Spleen (tissue), 11 donors: ENCODE results near the gene RNF214. TPM values are rescaled to one million over a fixed set of nuclear protein-coding genes. Genes with fewer than 3 reads are reported as not detected.

Experiments
- DNase-seq: peaks from one replicate; pipeline ENCODE4 v3.0.0-alpha.2; 2020
- H3K27ac ChIP-seq, 8 donors: fragments of 200-600 bp; sonication (generic) in 7 of 8; 1 replicate in 4 of 8; 2 replicates in 4 of 8; pipeline versions ENCODE4 v1.5.0 to v1.8.0; 2016 to 2021; ENCODE audit warnings: inconsistent platforms in 4 of 8, mild to moderate bottlenecking in 4 of 8, moderate library complexity in 1 of 8
- H3K27me3 ChIP-seq, 7 donors: fragments of 200-600 bp; sonication (generic) in 6 of 7; replicated peaks in 1 of 7; 1 replicate in 4 of 7; 2 replicates in 3 of 7; pipeline versions ENCODE4 v1.5.0 to v1.8.0; 2016 to 2021; ENCODE audit warnings: inconsistent platforms in 3 of 7, mild to moderate bottlenecking in 1 of 7
- H3K36me3 ChIP-seq, 6 donors: fragments of 200-600 bp; sonication (generic) in 5 of 6; 1 replicate in 4 of 6; 2 replicates in 2 of 6; pipeline versions ENCODE4 v1.5.0 to v1.8.0; 2016 to 2021; ENCODE audit warnings: inconsistent platforms in 2 of 6
- H3K4me1 ChIP-seq, 6 donors: fragments of 200-600 bp; sonication (generic) in 5 of 6; 1 replicate in 3 of 6; 2 replicates in 3 of 6; pipeline versions ENCODE4 v1.5.0 to v1.8.0; 2016 to 2021; ENCODE audit warnings: inconsistent platforms in 3 of 6
- H3K4me3 ChIP-seq, 8 donors: fragments of 200-600 bp; sonication (generic) in 7 of 8; 1 replicate in 4 of 8; 2 replicates in 4 of 8; pipeline versions ENCODE4 v1.5.0 to v1.8.0; 2016 to 2021; ENCODE audit warnings: inconsistent platforms in 4 of 8, mild to moderate bottlenecking in 4 of 8, moderate library complexity in 2 of 8
- H3K9me3 ChIP-seq, 8 donors: fragments of 200-600 bp; sonication (generic) in 7 of 8; 1 replicate in 4 of 8; 2 replicates in 4 of 8; pipeline versions ENCODE4 v1.5.0 to v1.8.0; 2016 to 2021; ENCODE audit warnings: inconsistent platforms in 4 of 8
- CTCF ChIP-seq, 11 experiments: fragments of 200-600 bp in 7 of 11; fragments of 450-650 bp in 4 of 11; sonication (generic) in 4 of 11; IDR thresholded peaks in 8 of 11; conservative IDR thresholded peaks in 3 of 11; 1 replicate in 7 of 11; 2 replicates in 4 of 11; pipeline versions ENCODE4 v1.4.0 to v1.8.0; 2016 to 2021; ENCODE audit warnings: antibody characterized with exemption in 11 of 11, inconsistent platforms in 4 of 11, mild to moderate bottlenecking in 1 of 11
- POLR2A ChIP-seq, 3 donors: fragments of 450-650 bp; IDR thresholded peaks; one replicate each; pipeline ENCODE4 v1.5.1; 2017; ENCODE audit warnings: antibody characterized with exemption in 3 of 3, mild to moderate bottlenecking in 1 of 3
- POLR2AphosphoS5 ChIP-seq, 3 donors: sonication (generic); formaldehyde crosslinking; IDR thresholded peaks; one replicate each; pipeline ENCODE4 v1.5.1; 2017; ENCODE audit warnings: antibody characterized with exemption in 3 of 3
- WGBS, 5 donors: extraction: QIAGEN DNeasy Blood & Tissue Kit in 3 of 5; methylation state at CpG; one replicate each; pipeline versions ENCODE4 v1.1.5 to v1.1.7; 2013 to 2018; 5-methylcytosine and 5-hydroxymethylcytosine counted together
- intact Hi-C: fragments of 100-400 bp; cut with DNase I; formaldehyde crosslinking; loops from one replicate; pipeline ENCODE4 v1.15.0; 2023; ENCODE audit warnings: low total_unique reads
- polyA plus RNA-seq, 3 donors: library from polyadenylated mRNA; stranded (reverse); fragments of 200-250 nt; gene quantifications; one replicate each; pipeline ENCODE4 v1.2.1, GENCODE V29; 2013
- total RNA-seq, 7 donors: library from RNA; depleted of rRNA in 3 of 7; stranded (reverse); fragments of >200 nt in 3 of 7; fragmentation: NEBNext Ultra II Directional in 4 of 7; extraction: Animal tissue kit (Norgen Biotek cat#: 25700) in 4 of 7; gene quantifications; one replicate each; pipeline versions ENCODE4 v1.1.0 to v1.2.1, GENCODE V29; 2016 to 2021
- donor health status: healthy with polysubstance abuse.
- donor health status: DM: no; HTN: no; CAD: no; lungs with moderate emphysema.
- donor health status: DM: no; HTN: no; CAD: no.
- donor health status: Bipolar disorder and iron deficiency.
- donor health status: healthy.
- donor health status: DM: no; HTN: no; CAD: no.
- donor health status: DM: yes; HTN: yes; CAD: no.

Gene RNF214
- total and polyA plus RNA-seq, 10 donors = 5.6 to 29.6 (median 19.6) TPM

DNA sequence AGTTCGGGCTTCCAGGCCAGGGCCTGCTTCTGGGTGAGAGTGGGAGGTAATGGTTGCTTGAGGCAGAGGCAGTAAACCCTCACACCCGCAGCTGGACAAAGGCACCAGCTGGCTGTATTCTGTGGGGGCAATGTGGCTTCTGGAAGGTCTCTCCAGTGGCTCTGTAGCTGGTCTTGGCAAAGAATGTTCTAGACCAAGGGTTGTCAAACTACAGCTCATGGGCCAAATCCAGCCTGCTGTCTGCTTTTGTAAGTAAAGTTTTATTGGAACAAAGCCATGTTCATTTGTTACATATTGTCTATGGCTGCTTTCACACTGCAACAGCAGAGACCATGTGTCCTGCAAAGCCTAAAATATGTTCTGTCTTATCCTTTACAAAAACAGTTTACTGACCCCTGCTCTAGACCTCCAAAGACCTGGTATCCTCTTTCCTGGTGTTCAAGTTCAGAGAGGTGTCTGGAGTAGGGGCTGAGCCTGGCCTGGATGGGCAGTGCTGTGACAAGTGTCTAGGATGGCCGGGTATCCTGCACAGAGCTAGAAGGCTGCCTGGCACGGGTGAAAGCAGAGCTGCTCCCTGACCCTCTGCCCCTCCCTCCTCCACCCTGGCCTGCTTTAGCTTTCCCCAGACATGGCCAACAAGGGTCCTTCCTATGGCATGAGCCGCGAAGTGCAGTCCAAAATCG, 29.9 kb upstream of the RNF214 start:
- Histone ChIP-seq H3K9me3 (no peaks in the 10 kb centered on the region), H3K4me3 (peak overlapping the region in 5 of 8 donors; percentile 28 to 57 (median 41)), H3K27me3 (peaks cover 0 to 5% (median 0%) of the 10 kb centered on the region in 7 donors), H3K36me3 (peaks cover 0 to 62% (median 25%) of the 10 kb centered on the region in 6 donors), H3K4me1 (peaks cover 0 to 65% (median 19%) of the 10 kb centered on the region in 6 donors), H3K27ac (peak overlapping the region in 6 of 8 donors; percentile 1 to 81 (median 78))
- no peak for DNase-seq
- intact Hi-C loops = no loop called here
- WGBS, 5 donors = 84 to 96% (median 92%) methylated on average over 7 of the region's 7 CpGs
- TF ChIP-seq POLR2A (IDR thresholded peaks at IDR 0.05) (no peak), CTCF (IDR thresholded peaks at IDR 0.05 in 8 of 11, conservative IDR thresholded peaks at IDR 0.05 in 3 of 11) (no peak), POLR2AphosphoS5 (IDR thresholded peaks at IDR 0.05) (no peak)

DNA sequence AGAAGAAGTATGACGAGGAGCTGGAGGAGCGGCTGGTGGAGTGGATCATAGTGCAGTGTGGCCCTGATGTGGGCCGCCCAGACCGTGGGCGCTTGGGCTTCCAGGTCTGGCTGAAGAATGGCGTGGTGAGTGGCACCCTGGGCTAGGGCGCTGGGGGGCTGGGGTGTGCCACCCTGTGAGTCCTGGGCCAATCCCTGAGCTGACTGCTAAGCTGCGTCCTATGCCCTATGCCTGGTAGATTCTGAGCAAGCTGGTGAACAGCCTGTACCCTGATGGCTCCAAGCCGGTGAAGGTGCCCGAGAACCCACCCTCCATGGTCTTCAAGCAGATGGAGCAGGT, 29.4 kb upstream of the RNF214 start:
- Histone ChIP-seq H3K4me3 (peak overlapping the region in 3 of 8 donors; percentile 41 to 57 (median 45)), H3K27ac (peak overlapping the region in 5 of 8 donors; percentile 26 to 81 (median 78)), H3K9me3 (no peaks in the 10 kb centered on the region), H3K27me3 (peaks cover 0 to 5% (median 0%) of the 10 kb centered on the region in 7 donors), H3K4me1 (peaks cover 0 to 61% (median 19%) of the 10 kb centered on the region in 6 donors), H3K36me3 (peaks cover 0 to 59% (median 25%) of the 10 kb centered on the region in 6 donors)
- intact Hi-C loops = no loop called here
- TF ChIP-seq POLR2A (IDR thresholded peaks at IDR 0.05) = no peak
- no peak for TF ChIP-seq CTCF (IDR thresholded peaks at IDR 0.05 in 8 of 11, conservative IDR thresholded peaks at IDR 0.05 in 3 of 11)
- TF ChIP-seq POLR2AphosphoS5 (IDR thresholded peaks at IDR 0.05) = peak; percentile 19 to 79 (median 52)
- WGBS, 5 donors = 93 to 99% (median 98%) methylated on average over 9 to 10 of the region's 10 CpGs
- DNase-seq = no peak

DNA sequence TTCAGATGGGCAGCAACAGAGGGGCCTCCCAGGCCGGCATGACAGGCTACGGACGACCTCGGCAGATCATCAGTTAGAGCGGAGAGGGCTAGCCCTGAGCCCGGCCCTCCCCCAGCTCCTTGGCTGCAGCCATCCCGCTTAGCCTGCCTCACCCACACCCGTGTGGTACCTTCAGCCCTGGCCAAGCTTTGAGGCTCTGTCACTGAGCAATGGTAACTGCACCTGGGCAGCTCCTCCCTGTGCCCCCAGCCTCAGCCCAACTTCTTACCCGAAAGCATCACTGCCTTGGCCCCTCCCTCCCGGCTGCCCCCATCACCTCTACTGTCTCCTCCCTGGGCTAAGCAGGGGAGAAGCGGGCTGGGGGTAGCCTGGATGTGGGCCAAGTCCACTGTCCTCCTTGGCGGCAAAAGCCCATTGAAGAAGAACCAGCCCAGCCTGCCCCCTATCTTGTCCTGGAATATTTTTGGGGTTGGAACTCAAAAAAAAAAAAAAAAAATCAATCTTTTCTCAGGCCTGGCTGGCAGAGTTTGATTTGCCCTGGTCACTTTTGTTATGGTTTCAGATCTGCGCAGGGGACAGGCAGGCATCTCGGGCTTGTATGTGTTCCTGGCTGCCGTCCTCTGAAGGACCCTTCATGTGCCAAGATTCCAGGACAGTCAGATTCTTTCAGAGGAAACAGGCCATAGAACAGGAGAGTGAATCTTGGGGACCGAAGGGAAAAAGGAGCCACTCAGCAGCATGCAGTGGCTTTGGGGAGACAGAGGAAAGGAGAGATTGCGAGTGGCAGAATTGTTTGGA, 28.0 kb upstream of the RNF214 start:
- DNase-seq = no peak
- Histone ChIP-seq H3K4me3 (peak overlapping the region in 2 of 8 donors; percentile 41 to 57), H3K4me1 (peaks cover 0 to 47% (median 15%) of the 10 kb centered on the region in 6 donors), H3K9me3 (no peaks in the 10 kb centered on the region), H3K27me3 (no peaks in the 10 kb centered on the region), H3K27ac (peak overlapping the region in 4 of 8 donors; percentile 73 to 81 (median 79)), H3K36me3 (peaks cover 0 to 55% (median 27%) of the 10 kb centered on the region in 6 donors)
- 76 to 90% (median 84%) methylated on average over 15 to 17 of the region's 17 CpGs for WGBS, 5 donors
- intact Hi-C loops = loop anchor here (5.0 kb wide), 1 partner anchor 72 kb away; no protein-coding TSS in a partner anchor
- TF ChIP-seq POLR2A (IDR thresholded peaks at IDR 0.05) = no peak
- TF ChIP-seq POLR2AphosphoS5 (IDR thresholded peaks at IDR 0.05) = peak in 2 of 3 donors; percentile 40 to 76
- TF ChIP-seq CTCF (IDR thresholded peaks at IDR 0.05 in 8 of 11, conservative IDR thresholded peaks at IDR 0.05 in 3 of 11) = no peak
